GM19324 (cell line): Measurements from ENCODE around the gene GRIN2D.

Experiments
- ATAC-seq: cut with Tn5 transposase; IDR thresholded peaks from one replicate; pipeline ENCODE4 v1.9.1; 2021; ENCODE audit warnings: mild to moderate bottlenecking, moderate library complexity; ENCODE audit not compliant: unreplicated experiment, low FRiP score

Gene GRIN2D

DNA sequence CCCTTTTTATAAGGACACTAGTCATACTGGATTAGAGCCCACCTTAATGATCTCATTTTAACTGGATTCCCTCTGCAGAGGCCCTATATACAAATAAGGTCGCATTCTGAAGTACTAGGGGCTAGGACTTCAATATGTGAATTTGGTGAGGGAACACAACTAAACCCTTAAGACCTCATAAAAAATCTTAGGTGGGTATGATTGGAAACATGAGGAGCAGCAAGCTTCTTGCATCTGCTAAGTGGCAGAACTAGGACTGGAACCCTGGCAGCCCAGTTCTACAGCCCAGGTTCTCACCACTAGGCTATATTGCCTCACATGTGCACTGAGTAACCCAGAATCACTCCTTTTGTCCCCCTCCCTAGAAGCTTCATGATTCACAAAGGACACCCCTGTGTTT, 35.2 kb downstream of the GRIN2D start:
- no peak for ATAC-seq

DNA sequence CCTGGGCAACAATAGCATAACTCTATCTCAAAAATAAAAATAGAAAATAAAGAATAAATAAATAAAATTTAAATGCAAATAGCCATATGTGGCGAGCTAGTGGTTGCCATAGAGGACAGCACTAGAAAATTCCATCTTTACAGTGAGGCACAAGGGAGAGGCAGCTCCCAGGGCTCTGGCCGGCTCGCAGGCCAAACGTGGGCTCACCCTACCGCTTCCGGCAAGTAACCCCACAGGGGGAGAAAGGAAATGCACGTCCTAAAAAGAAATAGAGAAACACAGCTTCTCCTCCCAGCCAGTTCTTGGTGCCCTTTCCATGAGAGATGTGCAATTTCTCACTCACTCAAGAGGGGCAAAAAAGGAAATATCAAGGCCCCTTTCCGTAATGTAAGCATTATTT, 39.9 kb downstream of the GRIN2D start:
- no peak for ATAC-seq

DNA sequence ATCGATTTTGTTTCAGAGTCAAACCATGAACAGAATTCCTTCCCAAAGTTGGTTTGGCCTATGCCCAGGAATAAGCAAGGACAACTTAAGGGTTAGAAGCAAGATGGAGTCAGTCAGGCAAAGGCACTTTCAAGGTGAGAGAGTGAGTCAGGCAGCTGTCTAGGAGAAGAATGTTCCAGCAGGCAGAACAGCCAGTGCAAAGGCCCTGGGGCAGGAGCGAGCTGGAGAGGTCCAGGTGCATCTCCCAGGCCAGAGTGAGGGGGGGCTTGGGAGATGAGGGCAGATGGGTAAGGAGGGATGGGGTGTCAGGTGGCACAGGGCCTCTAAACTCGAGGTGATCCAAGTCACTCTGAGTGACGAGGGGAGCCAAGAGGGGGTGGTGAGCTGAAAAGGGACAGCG, 43.1 kb downstream of the GRIN2D start:
- no peak for ATAC-seq

DNA sequence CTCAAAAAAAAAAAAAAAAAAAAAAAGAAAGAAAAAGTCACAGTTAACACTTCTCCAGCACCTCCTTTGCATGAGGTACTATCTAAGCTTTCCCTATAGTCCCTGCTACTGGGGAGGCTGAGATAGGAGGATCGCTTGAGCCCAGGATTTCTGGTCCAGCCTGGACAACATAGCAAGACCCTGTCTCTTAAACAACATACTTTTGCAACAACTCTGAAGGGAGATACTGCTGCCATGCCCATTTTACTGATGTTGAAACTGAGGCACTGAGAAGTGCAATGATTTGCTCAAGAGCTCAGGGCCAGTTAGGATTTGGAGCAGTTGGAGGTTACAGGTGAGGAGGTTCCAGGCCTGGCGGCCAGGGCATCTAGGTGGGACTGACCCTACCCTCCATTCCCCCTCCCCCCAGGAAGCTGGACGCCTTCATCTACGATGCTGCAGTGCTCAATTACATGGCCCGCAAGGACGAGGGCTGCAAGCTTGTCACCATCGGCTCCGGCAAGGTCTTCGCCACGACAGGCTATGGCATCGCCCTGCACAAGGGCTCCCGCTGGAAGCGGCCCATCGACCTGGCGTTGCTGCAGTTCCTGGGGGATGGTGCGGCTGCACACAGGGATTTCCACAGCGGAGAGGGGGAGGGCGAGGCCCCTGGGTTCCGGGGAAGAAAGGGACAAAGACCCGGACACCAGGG, 48.0 kb downstream of the GRIN2D start:
- ATAC-seq = no peak

DNA sequence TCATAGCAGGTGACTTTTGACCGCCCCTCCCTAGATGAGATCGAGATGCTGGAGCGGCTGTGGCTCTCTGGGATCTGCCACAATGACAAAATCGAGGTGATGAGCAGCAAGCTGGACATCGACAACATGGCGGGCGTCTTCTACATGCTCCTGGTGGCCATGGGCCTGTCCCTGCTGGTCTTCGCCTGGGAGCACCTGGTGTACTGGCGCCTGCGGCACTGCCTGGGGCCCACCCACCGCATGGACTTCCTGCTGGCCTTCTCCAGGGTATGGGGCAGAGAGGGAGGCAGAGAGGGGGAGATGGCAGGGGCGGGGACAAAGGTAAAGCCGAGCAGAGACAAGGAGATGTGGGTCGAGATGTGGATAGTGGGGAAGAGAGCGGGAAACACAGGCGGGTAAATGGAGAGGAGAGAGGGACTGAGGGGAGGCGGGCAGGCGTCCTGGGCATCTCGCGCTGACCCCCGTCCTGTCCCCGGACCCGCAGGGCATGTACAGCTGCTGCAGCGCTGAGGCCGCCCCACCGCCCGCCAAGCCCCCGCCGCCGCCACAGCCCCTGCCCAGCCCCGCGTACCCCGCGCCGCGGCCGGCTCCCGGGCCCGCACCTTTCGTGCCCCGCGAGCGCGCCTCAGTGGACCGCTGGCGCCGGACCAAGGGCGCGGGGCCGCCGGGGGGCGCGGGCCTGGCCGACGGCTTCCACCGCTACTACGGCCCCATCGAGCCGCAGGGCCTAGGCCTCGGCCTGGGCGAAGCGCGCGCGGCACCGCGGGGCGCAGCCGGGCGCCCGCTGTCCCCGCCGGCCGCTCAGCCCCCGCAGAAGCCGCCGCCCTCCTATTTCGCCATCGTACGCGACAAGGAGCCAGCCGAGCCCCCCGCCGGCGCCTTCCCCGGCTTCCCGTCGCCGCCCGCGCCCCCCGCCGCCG, 48.9 kb downstream of the GRIN2D start:
- ATAC-seq = no peak

DNA sequence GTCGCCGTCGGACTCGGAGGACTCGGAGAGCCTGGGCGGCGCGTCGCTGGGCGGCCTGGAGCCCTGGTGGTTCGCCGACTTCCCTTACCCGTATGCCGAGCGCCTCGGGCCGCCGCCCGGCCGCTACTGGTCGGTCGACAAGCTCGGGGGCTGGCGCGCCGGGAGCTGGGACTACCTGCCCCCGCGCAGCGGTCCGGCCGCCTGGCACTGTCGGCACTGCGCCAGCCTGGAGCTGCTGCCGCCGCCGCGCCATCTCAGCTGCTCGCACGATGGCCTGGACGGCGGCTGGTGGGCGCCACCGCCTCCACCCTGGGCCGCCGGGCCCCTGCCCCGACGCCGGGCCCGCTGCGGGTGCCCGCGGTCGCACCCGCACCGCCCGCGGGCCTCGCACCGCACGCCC, 49.8 kb downstream of the GRIN2D start:
- ATAC-seq = no peak
